Inferior parietal cortex (tissue), 1 donor: ENCODE results near the gene PAK2.
"Not testable (repeated sequence)": the region's sequence is repeated elsewhere in the genome, so short reads cannot be mapped to it uniquely, and the experiment has no call there.

Experiments used
- DNase-seq: peaks from one replicate; pipeline ENCODE4 v3.0.0-alpha.2; 2016; ENCODE audit errors: extremely low spot score

Gene PAK2

DNA sequence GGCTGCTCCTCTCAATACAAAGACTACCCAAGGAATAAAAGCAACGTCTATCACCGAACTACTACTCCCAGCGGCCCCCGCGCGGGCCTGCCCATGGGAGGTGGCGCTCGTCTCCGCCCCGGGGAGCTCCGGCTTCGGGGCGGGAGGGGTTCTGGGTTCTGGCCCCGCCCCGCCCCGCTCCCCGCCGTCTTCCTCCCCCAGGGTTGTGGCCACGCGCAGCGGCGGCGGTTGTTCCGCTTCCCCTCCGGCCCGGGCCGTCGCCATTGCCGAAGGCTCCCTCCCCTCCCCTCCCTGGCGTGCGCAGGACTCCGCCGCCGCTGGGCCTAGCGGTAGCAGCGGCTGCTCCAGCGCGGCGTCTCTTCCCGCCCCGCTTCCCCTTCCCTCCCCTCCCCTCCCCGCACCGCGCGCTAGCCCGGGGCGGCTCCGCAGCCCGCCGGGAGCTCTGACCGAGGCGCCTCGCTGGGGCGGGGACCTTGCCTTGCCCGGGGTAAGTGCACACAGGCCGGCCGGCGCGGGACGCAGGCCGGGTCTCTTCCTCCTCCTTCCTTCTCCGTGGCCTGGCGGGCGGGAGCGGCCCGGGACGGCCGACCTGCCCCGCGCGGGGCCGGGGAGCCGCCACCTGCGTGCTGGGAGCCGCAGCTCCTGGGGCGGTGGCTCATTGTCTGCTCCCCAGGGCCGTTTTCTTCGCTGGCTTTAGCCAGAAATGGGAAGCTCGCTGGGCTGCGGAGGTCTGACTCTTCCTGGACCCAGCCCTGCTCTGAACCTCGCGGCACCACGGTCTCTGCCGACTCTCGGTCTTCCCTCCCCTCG, at the start of gene PAK2:
Gene PAK2 (plus strand): TSS at position 187 of the 810 bp plus-strand sequence. CDS start 42,790 bp downstream, outside the sequence.
- DNase-seq, result peak; percentile 94

GRCh38 chr3:196689941-196690660, 49.6 kb upstream of the PAK2 start:
- DNase-seq, result no peak

- DNase-seq, result no peak
Observed at GRCh38 chr3:196691386-196691785, 48.3 kb upstream of the PAK2 start.

DNA sequence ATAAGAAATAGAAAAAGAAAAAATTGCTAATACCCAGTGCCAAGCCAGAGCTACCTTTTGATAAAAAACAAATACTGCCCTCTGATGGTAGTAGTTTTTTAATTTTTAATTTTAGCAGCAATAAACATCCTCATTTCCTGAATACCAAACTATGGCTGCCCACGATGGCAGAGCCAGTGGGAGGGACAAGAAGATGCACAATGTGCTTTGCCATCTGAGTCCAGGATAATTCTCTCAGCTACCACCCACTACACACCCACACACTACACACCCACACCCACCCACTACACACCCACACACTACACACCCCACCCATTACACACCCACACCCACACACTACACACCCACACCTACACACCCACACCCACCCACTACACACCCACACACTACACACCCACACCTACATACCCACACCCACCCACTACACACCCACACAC, 45.4 kb upstream of the PAK2 start:
- DNase-seq, result no peak

GRCh38 chr3:196694941-196695848, 44.5 kb upstream of the PAK2 start:
- no peak for DNase-seq

GRCh38 chr3:196695849-196696226, 43.8 kb upstream of the PAK2 start:
- no peak for DNase-seq

DNA sequence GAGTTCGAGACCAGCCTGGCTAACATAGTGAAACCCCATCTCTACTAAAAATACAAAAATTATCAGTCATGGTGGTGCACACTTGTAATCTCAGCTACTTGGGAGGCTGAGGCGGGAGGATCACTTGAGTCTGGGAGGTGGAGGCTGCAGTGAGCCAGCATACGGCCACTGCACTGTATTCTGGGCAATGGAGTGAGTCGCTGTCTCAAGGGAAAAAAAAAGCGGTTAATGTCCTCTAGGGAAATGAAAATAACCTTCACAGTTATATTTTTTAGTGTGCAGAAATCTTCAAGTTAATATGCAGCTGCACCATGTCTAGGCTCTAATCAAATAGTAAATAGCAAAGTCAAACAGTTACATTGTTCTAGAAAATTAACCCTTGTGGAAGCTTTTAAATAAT, 42.4 kb upstream of the PAK2 start:
- DNase-seq, result no peak

- DNase-seq, result no peak
Observed at GRCh38 chr3:196699749-196700148, 39.9 kb upstream of the PAK2 start.

DNA sequence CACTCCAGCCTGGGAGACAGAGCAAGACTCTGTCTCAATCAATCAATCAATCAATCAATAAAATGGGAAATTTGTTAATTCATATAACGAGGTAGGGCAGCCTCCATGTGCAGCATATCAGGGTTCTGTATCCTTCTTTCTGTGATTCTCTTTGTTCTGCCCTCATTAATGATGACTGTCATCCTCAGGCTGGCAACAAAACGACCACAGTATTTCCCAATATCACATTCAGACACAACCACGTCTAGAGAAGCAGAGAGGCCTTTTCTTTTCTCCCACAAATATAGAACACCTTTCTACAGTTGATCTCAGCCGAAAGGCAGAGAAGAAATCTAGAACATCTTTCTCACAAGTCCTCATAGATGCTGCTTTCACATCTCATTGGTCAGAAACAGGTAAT, 38.9 kb upstream of the PAK2 start:
- DNase-seq, result no peak

DNA sequence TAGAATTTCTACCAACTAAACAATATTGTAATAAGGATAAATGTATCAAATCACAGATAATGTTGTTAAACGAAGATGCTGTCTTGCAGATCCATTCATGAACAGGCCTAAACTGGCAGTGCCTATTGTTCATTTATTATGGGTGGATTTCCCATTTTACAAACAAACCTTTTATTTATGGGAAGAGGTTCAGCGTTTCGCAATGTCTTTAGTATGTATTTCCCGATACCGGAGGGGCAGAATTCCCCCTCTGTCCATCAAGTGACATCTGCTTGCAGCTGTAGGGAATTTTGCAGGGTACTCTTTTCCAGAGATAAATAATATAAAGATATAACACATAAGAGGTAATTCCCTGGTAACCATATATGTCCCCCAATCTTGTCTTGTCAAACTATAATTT, 33.3 kb upstream of the PAK2 start:
- no peak for DNase-seq

DNA sequence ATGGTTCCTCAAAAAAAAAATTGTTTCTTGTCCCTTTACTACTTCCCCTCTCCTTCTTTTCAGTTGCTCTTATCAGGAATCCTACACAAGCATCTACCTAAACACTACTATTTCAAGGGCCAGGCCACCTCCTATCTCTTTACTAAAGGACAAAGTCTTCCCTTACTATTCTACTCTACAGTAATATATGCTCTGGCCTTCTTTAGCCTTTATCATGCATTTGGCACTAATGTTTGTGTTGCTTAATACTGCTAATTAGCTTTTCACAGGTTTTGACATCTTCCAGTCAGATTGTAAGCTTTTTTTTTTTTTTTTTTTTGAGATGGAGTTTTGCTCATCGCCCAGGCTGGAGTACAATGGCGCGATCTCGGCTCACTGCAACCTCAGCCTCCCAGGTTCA, 32.9 kb upstream of the PAK2 start:
- no peak for DNase-seq

DNA sequence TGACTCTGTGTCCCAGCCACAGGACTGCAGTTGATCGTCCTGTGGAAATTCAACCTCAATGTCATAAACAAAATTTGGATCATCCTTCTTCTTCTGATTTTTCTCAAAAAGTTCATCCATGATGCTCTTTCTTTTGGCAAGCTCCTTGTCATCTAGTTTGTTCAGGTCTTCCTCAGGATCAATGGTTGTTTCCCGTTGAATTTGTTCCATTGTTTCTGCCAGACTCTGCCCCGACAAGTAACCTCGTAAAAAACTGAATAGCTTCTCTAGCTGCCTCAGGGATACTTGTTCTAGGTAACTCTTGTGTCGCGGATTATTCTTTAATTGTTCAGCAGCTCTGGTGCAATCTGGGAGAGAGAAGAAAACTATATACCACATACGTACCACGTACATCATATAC, 32.1 kb upstream of the PAK2 start:
- no peak for DNase-seq

DNA sequence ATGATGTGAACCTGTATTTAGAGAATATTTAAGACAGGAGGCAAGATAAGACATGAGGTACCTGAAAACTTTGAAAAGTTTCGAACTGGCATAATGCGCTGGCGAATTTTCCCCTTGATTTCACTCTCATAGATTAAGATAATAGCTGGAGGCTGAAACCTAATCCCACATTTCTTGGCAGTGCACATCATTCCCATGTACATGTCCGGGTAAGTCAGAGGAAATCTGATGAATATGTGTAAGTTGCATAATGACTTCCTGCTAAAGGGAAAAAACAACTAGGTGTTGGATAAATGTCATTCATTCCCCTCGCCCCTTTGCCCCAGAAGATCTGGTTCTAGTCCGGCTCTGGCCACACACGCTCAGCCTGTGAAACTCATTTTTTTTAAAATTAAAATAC, 31.2 kb upstream of the PAK2 start:
- DNase-seq, result no peak

DNA sequence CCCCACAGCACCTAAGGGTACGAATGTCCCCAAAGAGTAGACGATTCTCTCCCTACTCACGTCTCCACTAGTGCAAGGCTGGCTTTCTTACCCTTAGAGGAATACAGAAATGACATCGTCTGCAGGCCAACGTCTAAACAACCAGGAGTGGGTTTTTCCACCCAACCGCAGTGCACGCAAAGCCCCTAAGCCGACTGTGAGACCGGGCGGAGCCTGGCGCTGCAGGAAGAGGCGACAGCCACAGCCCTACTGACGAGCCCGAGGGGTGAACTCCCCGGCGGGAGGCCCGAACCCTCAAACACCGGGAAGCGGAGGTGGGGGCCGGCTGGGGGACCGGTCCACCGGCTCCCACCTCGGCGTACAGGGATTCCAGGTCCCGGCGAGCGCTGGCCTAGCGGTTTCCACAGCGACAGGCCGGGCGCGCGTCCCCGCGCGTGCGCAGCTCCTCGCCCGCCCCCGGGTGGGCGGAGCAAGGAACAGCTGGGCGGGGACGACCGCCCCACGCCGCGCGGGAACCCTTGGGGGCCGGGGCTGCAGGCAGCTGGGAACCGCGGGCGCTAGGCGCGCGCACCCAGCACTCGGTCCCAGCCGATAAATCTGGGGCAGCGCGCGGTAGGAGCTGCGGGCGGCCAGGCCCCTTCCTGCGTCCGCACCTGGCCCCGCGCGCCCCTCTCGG, 27.7 kb upstream of the PAK2 start, which contains the start of the genes CEP19 and PIGX:
Gene CEP19 (minus strand): TSS at position 413 of the 676 bp plus-strand sequence. CDS start 3,593 bp downstream, outside the sequence.
Gene PIGX (plus strand): TSS at position 540 of the 676 bp plus-strand sequence.
- DNase-seq, result peak; percentile 92

GRCh38 chr3:196712514-196713413, 26.9 kb upstream of the PAK2 start:
- DNase-seq, result peak; percentile 34

GRCh38 chr3:196717162-196717561, 22.5 kb upstream of the PAK2 start:
- not testable (repeated sequence) for DNase-seq

- no peak for DNase-seq
Observed at GRCh38 chr3:196721097-196721496, 18.6 kb upstream of the PAK2 start.

- DNase-seq, result no peak
Observed at GRCh38 chr3:196726788-196727675, 12.6 kb upstream of the PAK2 start.

DNA sequence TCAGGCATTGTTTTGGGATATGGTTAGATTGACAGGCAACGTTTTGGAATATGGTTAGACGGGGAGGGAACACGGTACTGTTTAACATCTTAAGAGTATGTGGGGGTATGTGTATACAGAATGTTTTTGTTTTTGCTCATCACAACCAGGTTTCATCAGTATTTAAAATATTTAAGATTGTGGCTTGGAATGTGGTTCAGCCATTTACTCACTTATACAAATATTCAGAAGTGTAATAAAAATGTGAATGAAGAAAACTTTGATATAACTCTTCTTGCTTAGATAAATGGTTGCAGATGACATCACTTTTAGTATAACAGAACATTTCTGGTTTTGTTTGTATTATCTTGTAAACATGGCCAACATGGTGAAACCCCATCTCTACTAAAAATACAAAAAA, 3.9 kb upstream of the PAK2 start:
- no peak for DNase-seq
